Endodermal cell (in vitro differentiated cells): ENCODE measurements around the gene SST. TPM values are rescaled to one million over a fixed set of nuclear protein-coding genes. Genes with fewer than 3 reads are reported as not detected.

Experiments
- DNase-seq: peaks from one replicate; pipeline ENCODE4 v3.0.0-alpha.2; 2017
- H3K27ac ChIP-seq: 2 replicates; pipeline ENCODE4 v1.5.1; 2013; ENCODE audit warnings: mild to moderate bottlenecking, low read depth, low read length, moderate library complexity
- H3K27me3 ChIP-seq: 2 replicates; pipeline ENCODE4 v1.6.1; 2013; ENCODE audit warnings: mild to moderate bottlenecking, low read length, moderate library complexity; ENCODE audit not compliant: insufficient read depth, control insufficient read depth, poor library complexity, severe bottlenecking
- H3K36me3 ChIP-seq: 2 replicates; pipeline ENCODE4 v1.7.0; 2013; ENCODE audit warnings: mild to moderate bottlenecking, low read length, moderate library complexity; ENCODE audit not compliant: control insufficient read depth, insufficient read depth
- H3K4me1 ChIP-seq: one replicate; pipeline ENCODE4 v1.7.0; 2013; ENCODE audit warnings: low read length; ENCODE audit not compliant: control insufficient read depth, insufficient read depth
- H3K4me3 ChIP-seq: 2 replicates; pipeline ENCODE4 v1.5.1; 2013; ENCODE audit warnings: mild to moderate bottlenecking, low read length, moderate library complexity
- H3K9ac ChIP-seq: 2 replicates; pipeline ENCODE4 v1.6.1; 2013; ENCODE audit warnings: mild to moderate bottlenecking, low read length, moderate library complexity; ENCODE audit not compliant: poor library complexity, severe bottlenecking; ENCODE audit errors: extremely low read depth
- H3K9me3 ChIP-seq: 2 replicates; pipeline ENCODE4 v1.6.1; 2013; ENCODE audit warnings: mild to moderate bottlenecking, low read length, moderate library complexity; ENCODE audit not compliant: control insufficient read depth
- H3K27ac Mint-ChIP-seq: 2 replicates; pipeline ENCODE4 v1.8.0; 2020; ENCODE audit warnings: mixed read lengths
- H3K27me3 Mint-ChIP-seq: 2 replicates; pipeline ENCODE4 v1.8.0; 2021; ENCODE audit warnings: mild to moderate bottlenecking, mixed read lengths; ENCODE audit not compliant: insufficient read depth
- H3K36me3 Mint-ChIP-seq: 2 replicates; pipeline ENCODE4 v1.8.0; 2020; ENCODE audit warnings: low read depth, mixed read lengths
- H3K4me1 Mint-ChIP-seq: 2 replicates; pipeline ENCODE4 v1.8.0; 2020; ENCODE audit warnings: mixed read lengths
- H3K4me3 Mint-ChIP-seq: 2 replicates; pipeline ENCODE4 v1.8.0; 2020; ENCODE audit warnings: mild to moderate bottlenecking, moderate library complexity, mixed read lengths
- H3K9me3 Mint-ChIP-seq: 2 replicates; pipeline ENCODE4 v1.8.0; 2020; ENCODE audit warnings: mild to moderate bottlenecking, mixed read lengths
- WGBS, 2 experiments: methylation state at CpG; one replicate each; pipeline versions ENCODE4 v1.1.5 to v1.1.7; 2013; ENCODE audit warnings: missing lambda C conversion rate in 2 of 2, mixed read lengths in 1 of 2; ENCODE audit not compliant: insufficient coverage in 1 of 2, insufficient read length in 1 of 2; 5-methylcytosine and 5-hydroxymethylcytosine counted together
- total RNA-seq, 2 donors: library from RNA; stranded (reverse); fragmentation: NEBNext Ultra II Directional in 1 of 2; extraction: Animal tissue kit (Norgen Biotek cat#: 25700) in 1 of 2; gene quantifications; 2 replicates in 1 of 2; 3 replicates in 1 of 2; pipeline ENCODE4 v1.2.1, GENCODE V29; 2021
- TF ChIP-seq, protein P1 (sequence below): fragments of 200-600 bp; sonication (generic); conservative IDR thresholded peaks from 2 replicates; pipeline ENCODE4 v1.5.0; 2021; ENCODE audit warnings: antibody characterized with exemption, mild to moderate bottlenecking

The SST gene
- total RNA-seq, 2 donors from 2014 or later, result not detected

DNA sequence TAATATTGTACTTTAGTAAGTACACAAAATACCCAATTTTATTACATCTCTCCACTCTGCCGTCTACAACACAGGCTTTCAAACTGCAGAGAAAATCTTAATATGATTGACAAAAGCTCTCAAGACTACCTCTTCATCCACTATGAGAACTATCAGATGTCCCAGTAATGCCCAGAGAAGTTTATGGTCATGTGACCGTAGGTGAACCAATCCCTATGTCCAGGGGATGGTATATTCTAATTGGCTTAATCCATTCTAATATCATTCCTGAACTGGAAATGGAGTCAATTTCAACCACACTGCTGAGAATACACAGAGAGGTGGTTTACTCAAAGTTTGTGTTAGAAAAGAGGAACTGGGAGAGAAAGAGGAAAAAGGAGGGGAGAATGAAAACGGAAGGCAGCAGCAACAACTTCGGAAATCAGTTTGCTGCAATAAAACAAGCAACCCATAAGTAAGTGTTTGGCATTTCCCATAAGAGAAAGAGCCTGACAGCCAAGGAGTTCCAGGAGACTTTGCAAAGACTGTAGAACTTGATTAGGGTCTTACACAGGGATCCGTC lies 7.3 kb downstream of the SST start:
- Histone ChIP-seq H3K36me3 (no peaks in the 10 kb centered on the region), H3K9ac (no peak overlapping the region), H3K4me1 (no peaks in the 10 kb centered on the region), H3K27me3 (peaks cover 6% of the 10 kb centered on the region), H3K27ac (no peak overlapping the region), H3K4me3 (no peak overlapping the region), H3K9me3 (no peaks in the 10 kb centered on the region)
- Mint-ChIP-seq H3K27me3 (no peaks in the 10 kb centered on the region), H3K4me1 (peaks cover under 1% of the 10 kb centered on the region), H3K4me3 (no peak overlapping the region), H3K36me3 (no peaks in the 10 kb centered on the region), H3K9me3 (no peaks in the 10 kb centered on the region), H3K27ac (no peak overlapping the region)
- TF ChIP-seq, protein P1, sequence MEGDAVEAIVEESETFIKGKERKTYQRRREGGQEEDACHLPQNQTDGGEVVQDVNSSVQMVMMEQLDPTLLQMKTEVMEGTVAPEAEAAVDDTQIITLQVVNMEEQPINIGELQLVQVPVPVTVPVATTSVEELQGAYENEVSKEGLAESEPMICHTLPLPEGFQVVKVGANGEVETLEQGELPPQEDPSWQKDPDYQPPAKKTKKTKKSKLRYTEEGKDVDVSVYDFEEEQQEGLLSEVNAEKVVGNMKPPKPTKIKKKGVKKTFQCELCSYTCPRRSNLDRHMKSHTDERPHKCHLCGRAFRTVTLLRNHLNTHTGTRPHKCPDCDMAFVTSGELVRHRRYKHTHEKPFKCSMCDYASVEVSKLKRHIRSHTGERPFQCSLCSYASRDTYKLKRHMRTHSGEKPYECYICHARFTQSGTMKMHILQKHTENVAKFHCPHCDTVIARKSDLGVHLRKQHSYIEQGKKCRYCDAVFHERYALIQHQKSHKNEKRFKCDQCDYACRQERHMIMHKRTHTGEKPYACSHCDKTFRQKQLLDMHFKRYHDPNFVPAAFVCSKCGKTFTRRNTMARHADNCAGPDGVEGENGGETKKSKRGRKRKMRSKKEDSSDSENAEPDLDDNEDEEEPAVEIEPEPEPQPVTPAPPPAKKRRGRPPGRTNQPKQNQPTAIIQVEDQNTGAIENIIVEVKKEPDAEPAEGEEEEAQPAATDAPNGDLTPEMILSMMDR, result no peak
- WGBS, 2 experiments, result 90 to 100% methylated on average over 3 to 5 of the region's 5 CpGs
- no peak for DNase-seq

DNA sequence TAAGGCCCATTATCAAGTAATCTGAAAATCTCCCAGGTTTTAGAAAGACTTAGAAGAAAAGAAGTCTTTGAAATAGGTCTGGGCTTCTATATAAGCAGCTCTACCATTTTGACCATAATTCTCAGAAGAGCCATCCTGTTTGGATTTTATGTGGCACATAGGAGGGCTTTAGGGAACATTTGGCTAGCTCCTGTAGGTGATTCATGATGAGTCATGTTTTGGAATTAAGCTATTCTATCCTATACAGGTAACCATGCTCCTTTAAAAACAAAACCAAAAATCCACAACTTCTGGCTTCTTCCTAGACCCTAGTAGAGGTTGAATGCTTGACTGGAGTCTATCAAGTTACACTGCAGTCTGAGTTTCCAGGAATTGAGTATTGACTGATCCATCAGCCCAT lies 8.9 kb downstream of the SST start:
- Mint-ChIP-seq H3K27ac (no peak overlapping the region), H3K9me3 (no peaks in the 10 kb centered on the region), H3K4me1 (no peaks in the 10 kb centered on the region), H3K4me3 (no peak overlapping the region), H3K36me3 (no peaks in the 10 kb centered on the region), H3K27me3 (no peaks in the 10 kb centered on the region)
- no peak overlapping the region for H3K9ac ChIP-seq
- no peaks in the 10 kb centered on the region for H3K36me3 ChIP-seq
- no peak for DNase-seq
- TF ChIP-seq, protein P1, result no peak
- no peaks in the 10 kb centered on the region for H3K9me3 ChIP-seq
- peaks cover 6% of the 10 kb centered on the region for H3K27me3 ChIP-seq
- H3K4me3 ChIP-seq, result no peak overlapping the region
- no peaks in the 10 kb centered on the region for H3K4me1 ChIP-seq
- H3K27ac ChIP-seq, result no peak overlapping the region

DNA sequence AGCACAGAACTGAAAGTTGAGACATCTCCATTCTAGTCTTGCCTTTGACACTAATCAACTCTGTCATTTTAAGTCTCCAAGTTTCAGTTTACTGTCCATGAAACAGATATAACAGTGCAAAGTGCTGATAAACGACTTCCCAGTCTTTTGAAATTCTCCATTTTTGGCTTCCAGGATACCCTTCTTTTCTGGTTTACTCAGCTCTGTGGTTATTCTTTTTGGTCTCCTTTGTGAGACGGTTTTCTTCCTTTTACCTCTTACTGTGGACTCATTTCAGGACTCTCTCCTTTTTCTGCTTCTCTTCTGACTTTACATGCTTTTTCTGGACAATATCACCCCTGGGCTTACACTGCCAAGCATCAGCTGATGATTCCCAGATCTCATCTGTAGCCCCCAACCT lies 18.9 kb downstream of the SST start:
- Mint-ChIP-seq H3K4me3 (no peak overlapping the region), H3K9me3 (peaks cover 5% of the 10 kb centered on the region), H3K27me3 (peaks cover 33% of the 10 kb centered on the region), H3K36me3 (no peaks in the 10 kb centered on the region), H3K27ac (no peak overlapping the region), H3K4me1 (peaks cover 5% of the 10 kb centered on the region)
- Histone ChIP-seq H3K27me3 (no peaks in the 10 kb centered on the region), H3K36me3 (no peaks in the 10 kb centered on the region), H3K4me3 (no peak overlapping the region), H3K9me3 (no peaks in the 10 kb centered on the region), H3K4me1 (no peaks in the 10 kb centered on the region), H3K27ac (no peak overlapping the region), H3K9ac (no peak overlapping the region)
- DNase-seq, result no peak
- TF ChIP-seq, protein P1, result no peak
- 83 to 87% methylated on average over 2 of the region's 2 CpGs for WGBS, 2 experiments
